ENCODE results near the gene NECTIN1. TPM values are rescaled to one million over a fixed set of nuclear protein-coding genes. Genes with fewer than 3 reads are reported as not detected.

The NECTIN1 gene
- total RNA-seq, 1 donor = 5.8 TPM

Small RNA genes within 50 kb of the gene (small RNA-seq; reads per million reads assigned to genes)
- not detected for gene RNU6-1123P
